KOPT-K1 (cell line): Measurements from ENCODE around the gene SPATA6L.

ENCODE experiments used
- H3K27ac ChIP-seq: fragments of 200-600 bp; sonication (generic); 2 replicates; pipeline ENCODE4 v1.5.1; 2016; ENCODE audit warnings: antibody characterized with exemption, mild to moderate bottlenecking, low read depth, low read length; ENCODE audit not compliant: poor library complexity, severe bottlenecking
- H3K36me3 ChIP-seq: fragments of 200-600 bp; sonication (generic); 2 replicates; pipeline ENCODE4 v1.5.1; 2017; ENCODE audit warnings: antibody characterized with exemption, mild to moderate bottlenecking, low read length, moderate library complexity; ENCODE audit not compliant: insufficient read depth
- H3K9me3 ChIP-seq: fragments of 200-600 bp; sonication (generic); 2 replicates; pipeline ENCODE4 v1.5.1; 2017; ENCODE audit warnings: antibody characterized with exemption, low read length, mild to moderate bottlenecking; ENCODE audit not compliant: insufficient read depth, poor library complexity, severe bottlenecking

The SPATA6L gene

GRCh38 chr9:4548811-4549725, 117.2 kb downstream of the SPATA6L start:
- no peaks in the 10 kb centered on the region for H3K9me3 ChIP-seq
- no peak overlapping the region for H3K27ac ChIP-seq
- H3K36me3 ChIP-seq: no peaks in the 10 kb centered on the region
